A673 (cell line): Measurements from ENCODE around the gene CROCC2. TPM values are rescaled to one million over a fixed set of nuclear protein-coding genes. Genes with fewer than 3 reads are reported as not detected.

Source experiments
- BruUV-seq: library from RNA; stranded (reverse); fragments of 400-500 nt; replicated peaks from 2 replicates; lab custom pipeline; 2021; lab: Mats Ljungman, UMichigan
- CTCF ChIA-PET: fragments of 300-600 bp; sonication (Branson Sonifier 250); formaldehyde crosslinking; loops from one replicate; lab custom pipeline; 2022; ENCODE audit warnings: antibody characterized with exemption; lab: Charles Lee
- POLR2A ChIA-PET: fragments of 300-600 bp; sonication (Branson Sonifier 250); formaldehyde crosslinking; loops from one replicate; lab custom pipeline; 2022; ENCODE audit warnings: antibody characterized with exemption; ENCODE audit not compliant: low non-redundant PET; lab: Charles Lee
- DNase-seq: peaks from one replicate; pipeline ENCODE4 v3.0.0-alpha.2; 2015; ENCODE audit warnings: low spot score
- H3K27ac ChIP-seq: fragments of 200-600 bp; sonication (generic); 2 replicates; pipeline ENCODE4 v1.5.1; 2016; ENCODE audit warnings: mixed run types, low read depth, mild to moderate bottlenecking, mixed read lengths, antibody characterized with exemption, low read length; ENCODE audit not compliant: poor library complexity, severe bottlenecking
- H3K27me3 ChIP-seq: fragments of 200-600 bp; sonication (generic); replicated peaks from 2 replicates; pipeline ENCODE4 v1.6.1; 2017; ENCODE audit warnings: mixed run types, low read depth, mild to moderate bottlenecking, mixed read lengths, antibody characterized with exemption, low read length; ENCODE audit not compliant: insufficient read depth, poor library complexity
- H3K36me3 ChIP-seq: fragments of 200-600 bp; sonication (generic); 2 replicates; pipeline ENCODE4 v1.6.1; 2016; ENCODE audit warnings: mixed run types, mild to moderate bottlenecking, mixed read lengths, antibody characterized with exemption, low read length; ENCODE audit not compliant: insufficient read depth, poor library complexity, severe bottlenecking
- H3K4me1 ChIP-seq: fragments of 200-600 bp; sonication (generic); 2 replicates; pipeline ENCODE4 v1.6.1; 2017; ENCODE audit warnings: mixed run types, mild to moderate bottlenecking, mixed read lengths, antibody characterized with exemption, low read length; ENCODE audit not compliant: insufficient read depth, poor library complexity, severe bottlenecking
- H3K4me3 ChIP-seq: fragments of 200-600 bp; sonication (generic); 2 replicates; pipeline ENCODE4 v1.5.1; 2016; ENCODE audit warnings: low read depth, mixed run types, mild to moderate bottlenecking, mixed read lengths, low read length; ENCODE audit not compliant: poor library complexity, severe bottlenecking
- H3K9me3 ChIP-seq: fragments of 200-600 bp; sonication (generic); 2 replicates; pipeline ENCODE4 v1.6.1; 2016; ENCODE audit warnings: mixed run types, low read depth, mild to moderate bottlenecking, mixed read lengths, antibody characterized with exemption, low read length; ENCODE audit not compliant: poor library complexity, severe bottlenecking
- EZH2 ChIP-seq: fragments of 200-600 bp; sonication (generic); IDR thresholded peaks from 2 replicates; pipeline ENCODE4 v1.6.1; 2017; ENCODE audit warnings: borderline replicate concordance, low read depth, mild to moderate bottlenecking, mixed read lengths, antibody characterized with exemption, low read length; ENCODE audit not compliant: poor library complexity, severe bottlenecking
- intact Hi-C: fragments of 100-400 bp; cut with micrococcal nuclease; formaldehyde crosslinking; loops from one replicate; pipeline ENCODE4 v1.10.0; 2022; ENCODE audit not compliant: unreplicated experiment
- total RNA-seq: library from RNA; stranded (reverse); gene quantifications from 2 replicates; pipeline ENCODE4 v1.2.3, GENCODE V29; 2021
- TF ChIP-seq, protein P1 (sequence below): fragments of 300-800, 200-600 bp; sonication (generic); conservative IDR thresholded peaks from 2 replicates; pipeline ENCODE4 v1.5.1; 2017; ENCODE audit warnings: low read depth, mild to moderate bottlenecking, antibody characterized with exemption, low read length, moderate library complexity, mixed read lengths

Gene CROCC2
- total RNA-seq, 1 experiment from 2014 or later, result not detected

DNA sequence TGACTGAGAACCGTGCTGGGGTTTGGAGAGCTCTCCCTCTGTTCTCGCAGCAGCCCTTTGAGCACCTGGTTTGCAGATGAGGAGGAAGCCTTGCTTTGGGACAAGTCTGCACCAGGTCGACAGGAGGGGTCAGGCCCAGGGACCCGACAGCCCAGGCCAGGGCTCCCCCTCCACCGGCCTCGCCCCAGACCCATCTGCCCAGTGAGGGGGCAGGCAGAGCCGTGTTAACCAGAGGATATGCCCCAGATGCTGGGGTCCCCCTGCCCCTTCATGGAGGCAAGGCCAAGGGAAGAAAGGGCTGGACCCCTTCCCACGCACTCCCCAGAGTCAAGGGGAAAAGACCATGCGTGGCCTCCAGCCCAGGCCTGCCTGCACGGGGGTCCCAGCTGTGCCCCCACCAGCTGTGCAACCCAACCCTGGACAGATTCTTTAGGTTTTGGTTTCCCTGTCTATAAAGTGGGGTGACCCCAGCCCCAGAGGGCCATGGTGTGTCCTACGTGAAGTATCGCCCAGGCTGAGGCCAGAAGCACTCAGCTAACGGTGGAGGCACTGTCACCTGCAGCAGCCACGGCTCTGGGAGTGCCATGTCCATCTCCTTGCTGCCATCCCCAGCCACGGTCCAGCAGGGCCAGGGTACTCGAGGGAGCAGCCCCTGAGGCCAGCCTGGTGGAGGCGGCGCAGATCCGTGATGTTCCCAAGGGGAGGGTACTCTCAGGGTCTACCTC, 87.5 kb downstream of the CROCC2 start:
- Histone ChIP-seq H3K36me3 (no peaks in the 10 kb centered on the region), H3K4me1 (no peaks in the 10 kb centered on the region), H3K4me3 (no peak overlapping the region), H3K27me3 (no peaks in the 10 kb centered on the region), H3K9me3 (peaks cover 2% of the 10 kb centered on the region), H3K27ac (no peak overlapping the region)
- ChIA-PET CTCF (no interaction called here), POLR2A (no interaction called here)
- BruUV-seq, result no TSS peak
- intact Hi-C loops, result no loop called here
- TF ChIP-seq, protein P1, sequence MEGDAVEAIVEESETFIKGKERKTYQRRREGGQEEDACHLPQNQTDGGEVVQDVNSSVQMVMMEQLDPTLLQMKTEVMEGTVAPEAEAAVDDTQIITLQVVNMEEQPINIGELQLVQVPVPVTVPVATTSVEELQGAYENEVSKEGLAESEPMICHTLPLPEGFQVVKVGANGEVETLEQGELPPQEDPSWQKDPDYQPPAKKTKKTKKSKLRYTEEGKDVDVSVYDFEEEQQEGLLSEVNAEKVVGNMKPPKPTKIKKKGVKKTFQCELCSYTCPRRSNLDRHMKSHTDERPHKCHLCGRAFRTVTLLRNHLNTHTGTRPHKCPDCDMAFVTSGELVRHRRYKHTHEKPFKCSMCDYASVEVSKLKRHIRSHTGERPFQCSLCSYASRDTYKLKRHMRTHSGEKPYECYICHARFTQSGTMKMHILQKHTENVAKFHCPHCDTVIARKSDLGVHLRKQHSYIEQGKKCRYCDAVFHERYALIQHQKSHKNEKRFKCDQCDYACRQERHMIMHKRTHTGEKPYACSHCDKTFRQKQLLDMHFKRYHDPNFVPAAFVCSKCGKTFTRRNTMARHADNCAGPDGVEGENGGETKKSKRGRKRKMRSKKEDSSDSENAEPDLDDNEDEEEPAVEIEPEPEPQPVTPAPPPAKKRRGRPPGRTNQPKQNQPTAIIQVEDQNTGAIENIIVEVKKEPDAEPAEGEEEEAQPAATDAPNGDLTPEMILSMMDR, result no peak
- no peak for TF ChIP-seq EZH2
- DNase-seq, result no peak

DNA sequence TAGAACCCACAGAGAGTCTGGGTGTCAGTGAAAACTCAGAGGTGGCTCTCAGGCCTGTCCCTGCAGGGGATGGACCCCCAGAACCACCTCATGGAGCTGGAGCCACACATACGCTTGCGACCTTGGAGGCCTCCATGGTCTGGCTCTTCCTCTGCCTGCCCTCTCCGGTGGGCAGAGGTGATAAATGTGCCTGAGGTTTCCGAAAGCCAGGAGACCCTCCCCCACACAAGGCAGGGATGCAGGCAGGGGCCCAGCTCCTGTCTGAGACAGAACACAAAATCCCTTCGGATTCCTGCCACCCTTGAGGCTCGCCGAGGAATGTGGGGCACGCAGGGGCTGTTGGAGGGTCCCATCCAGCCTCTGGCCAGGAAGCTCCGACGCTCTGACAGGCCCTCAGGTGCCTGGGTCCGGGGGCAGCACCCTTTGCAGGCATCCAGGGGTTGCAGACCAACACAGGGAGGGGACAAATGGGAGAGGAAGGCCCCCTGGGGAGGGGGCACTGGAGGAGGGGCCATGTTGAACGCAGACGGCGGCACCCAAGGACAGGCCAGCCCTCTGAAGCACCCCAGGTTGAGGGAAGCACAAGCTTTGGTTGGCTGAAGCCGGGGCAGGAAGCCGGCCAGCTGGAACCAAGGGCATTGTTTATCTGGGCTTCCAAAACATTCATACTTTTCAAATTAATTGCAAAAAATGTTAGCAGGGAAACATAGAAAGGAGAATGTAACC, 88.2 kb downstream of the CROCC2 start:
- Histone ChIP-seq H3K27ac (no peak overlapping the region), H3K36me3 (no peaks in the 10 kb centered on the region), H3K4me3 (no peak overlapping the region), H3K9me3 (no peaks in the 10 kb centered on the region), H3K4me1 (no peaks in the 10 kb centered on the region), H3K27me3 (no peaks in the 10 kb centered on the region)
- ChIA-PET CTCF (no interaction called here), POLR2A (no interaction called here)
- TF ChIP-seq, protein P1, result no peak
- no peak for TF ChIP-seq EZH2
- intact Hi-C loops, result no loop called here
- BruUV-seq, result no TSS peak
- no peak for DNase-seq

DNA sequence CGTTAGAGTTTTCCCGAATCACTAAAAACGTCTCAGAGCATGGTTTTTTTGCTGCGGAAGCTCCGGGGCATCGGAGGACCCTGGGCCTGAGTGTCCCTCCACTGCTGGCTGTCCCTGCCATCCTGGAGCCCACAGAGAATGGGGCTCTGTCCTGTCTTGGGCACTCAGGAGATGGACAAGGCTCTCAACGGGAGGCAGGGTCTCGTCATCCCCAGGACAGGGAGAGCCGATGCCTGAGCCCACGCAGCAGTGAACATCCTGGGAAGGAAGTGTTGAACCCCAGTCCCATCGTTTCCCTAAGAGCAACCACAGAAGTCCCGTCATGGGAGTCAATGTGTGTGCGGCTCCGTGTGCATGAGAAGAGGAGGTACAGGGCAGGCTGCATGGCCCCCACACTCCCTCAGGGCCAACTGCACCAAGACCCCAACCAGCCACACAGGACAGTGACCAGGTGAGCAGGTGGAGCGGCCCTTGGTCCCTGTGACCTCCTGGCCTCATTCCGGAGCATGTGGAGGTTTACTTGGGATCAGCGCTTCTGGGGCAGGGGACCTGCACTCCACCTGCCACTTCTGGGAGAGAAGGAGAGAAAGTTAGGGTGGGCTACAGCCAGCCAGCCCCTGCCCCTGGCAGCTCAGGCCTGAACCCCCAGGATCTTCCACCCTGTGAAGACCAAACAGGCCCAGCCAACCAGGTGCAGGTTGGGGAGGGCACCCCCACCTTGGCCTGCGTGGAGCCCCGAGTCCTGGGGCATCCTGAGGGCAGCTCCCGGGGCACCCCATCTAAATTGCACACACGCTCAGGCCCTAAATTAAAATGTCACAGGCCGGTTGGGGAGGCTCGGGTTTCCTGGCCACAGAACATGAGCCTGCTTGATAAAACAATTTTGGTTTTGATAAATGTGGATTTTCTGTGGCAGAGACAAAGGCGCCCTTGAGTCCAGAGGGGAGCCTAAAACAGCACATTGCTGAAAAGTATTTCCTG, 89.2 kb downstream of the CROCC2 start:
- BruUV-seq, result no TSS peak
- DNase-seq, result no peak

More for the DNA sequence above, 89.2 kb downstream of the CROCC2 start:
- TF ChIP-seq EZH2, result no peak
- POLR2A ChIA-PET, result no interaction called here
- H3K4me1 ChIP-seq, result no peaks in the 10 kb centered on the region
- H3K27ac ChIP-seq, result no peak overlapping the region
- H3K36me3 ChIP-seq, result no peaks in the 10 kb centered on the region
- intact Hi-C loops, result no loop called here
- H3K9me3 ChIP-seq, result no peaks in the 10 kb centered on the region
- CTCF ChIA-PET, result no interaction called here
- H3K4me3 ChIP-seq, result no peak overlapping the region
- H3K27me3 ChIP-seq, result no peaks in the 10 kb centered on the region
